K562 (cell line): ENCODE data around the gene SURF6. TPM values are rescaled to one million over a fixed set of nuclear protein-coding genes. Genes with fewer than 3 reads are reported as not detected.

Experiments used
- BCL6 ChIP-seq: fragments of 250-450 bp; sonication (Bioruptor Pico); IDR thresholded peaks from 2 replicates; pipeline ENCODE4 v1.4.0; 2020
- NFRKB ChIP-seq: fragments of 450-650 bp; IDR thresholded peaks from 2 replicates; pipeline ENCODE4 v1.6.1; 2016; ENCODE audit warnings: low read depth
- NRF1 ChIP-seq, 2 experiments: fragments of 450-650 bp; IDR thresholded peaks in 1 of 2; conservative IDR thresholded peaks in 1 of 2; 2 replicates each; pipeline ENCODE4 v1.6.1; 2014; ENCODE audit warnings: mild to moderate bottlenecking in 2 of 2
- PHB2 ChIP-seq: fragments of 450-650 bp; IDR thresholded peaks from 2 replicates; pipeline ENCODE4 v1.6.1; 2017; ENCODE audit warnings: low read depth
- SAFB ChIP-seq: fragments of 200-400 bp; formaldehyde crosslinking; IDR thresholded peaks from 2 replicates; pipeline ENCODE4 v1.6.1; 2017; ENCODE audit warnings: low read depth, low read length, borderline replicate concordance
- SAFB2 ChIP-seq: fragments of 200-400 bp; formaldehyde crosslinking; IDR thresholded peaks from 2 replicates; pipeline ENCODE4 v1.6.1; 2018; ENCODE audit warnings: borderline replicate concordance, low read length, low read depth, moderate library complexity; ENCODE audit not compliant: severe bottlenecking
- SIX5 ChIP-seq, 2 experiments: IDR thresholded peaks; 2 replicates each; pipeline ENCODE4 v1.6.1; 2011; ENCODE audit warnings: low read length in 2 of 2, borderline replicate concordance in 1 of 2, low read depth in 1 of 2, mild to moderate bottlenecking in 1 of 2, moderate library complexity in 1 of 2; ENCODE audit not compliant: insufficient read depth in 1 of 2
- SMARCA5 ChIP-seq: fragments of 450-650 bp; IDR thresholded peaks from 2 replicates; pipeline ENCODE4 v1.6.1; 2016
- TCF3 ChIP-seq: sonication (generic); formaldehyde crosslinking; IDR thresholded peaks from 2 replicates; pipeline ENCODE4 v1.4.0; 2020; ENCODE audit warnings: mild to moderate bottlenecking, missing genetic modification reagents
- THRB ChIP-seq: fragments of 450-650 bp; formaldehyde crosslinking; conservative IDR thresholded peaks from 2 replicates; pipeline ENCODE4 v1.4.0; 2022; ENCODE audit warnings: mild to moderate bottlenecking, missing genetic modification characterization
- ZBTB43 ChIP-seq: sonication (generic); formaldehyde crosslinking; IDR thresholded peaks from 2 replicates; pipeline ENCODE4 v1.8.0; 2023; ENCODE audit warnings: mild to moderate bottlenecking, missing genetic modification reagents
- polyA plus RNA-seq, 8 experiments: library from polyadenylated mRNA; depleted of rRNA in 4 of 8; stranded (reverse) in 5 of 8; unstranded in 3 of 8; fragments of >200 nt; fragmentation: Nextera tagmentation in 2 of 8; fragmentation: Illumina TruSeq in 1 of 8; extraction: Ambion mirVana in 2 of 8; extraction: Trizol in 1 of 8; gene quantifications; 2 replicates each; pipeline versions ENCODE4 v1.2.1 to v1.2.3, GENCODE V29; 2011 to 2014; ENCODE audit warnings: inconsistent platforms in 1 of 8, missing spikeins in 1 of 8
- total RNA-seq, 7 experiments: library from RNA; depleted of rRNA in 6 of 7; stranded (reverse); fragments of >200 nt in 6 of 7; fragmentation: Illumina TruSeq in 2 of 7; extraction: Trizol in 2 of 7; gene quantifications; 2 replicates each; pipeline versions ENCODE4 v1.2.1 to v1.2.3, GENCODE V29; 2011 to 2021; ENCODE audit warnings: low replicate concordance in 1 of 7

Gene SURF6
- total and polyA plus RNA-seq, 9 of the 15 experiments (the other 6 are each of a cell fraction or from before 2014, with no cell fraction given) = 1.4 to 68.3 (median 14.7) TPM

GRCh38 chr9:133380734-133381133, 44.7 kb upstream of the SURF6 start (continued):
- TF ChIP-seq THRB (CRISPR knock-in tag) (no peak), NFRKB (no peak), TCF3 (CRISPR knock-in tag) (no peak), SIX5 (IDR thresholded peaks at IDR 0.05; ENCODE audit: borderline replicate concordance in 1 of 2, insufficient read depth in 1 of 2, low read depth in 1 of 2, low read length in 2 of 2) (no peak), SAFB2 (no peak), SMARCA5 (no peak), NRF1 (conservative IDR thresholded peaks at IDR 0.05 in 1 of 2, IDR thresholded peaks at IDR 0.05 in 1 of 2) (no peak), PHB2 (no peak), ZBTB43 (CRISPR knock-in tag) (no peak), SAFB (no peak), BCL6 (CRISPR knock-in tag) (no peak)
